GM19395 (cell line): ENCODE measurements around the gene TMCC2.
"Not testable (repeated sequence)": the region's sequence is repeated elsewhere in the genome, so short reads cannot be mapped to it uniquely, and the experiment has no call there.

Source experiments
- ATAC-seq: cut with Tn5 transposase; IDR thresholded peaks from one replicate; pipeline ENCODE4 v1.9.1; 2021; ENCODE audit warnings: mild to moderate bottlenecking, moderate library complexity; ENCODE audit not compliant: unreplicated experiment

TMCC2 gene

GRCh38 chr1:205211839-205212536, 15.8 kb upstream of the TMCC2 start:
- ATAC-seq, result peak; percentile 29

GRCh38 chr1:205214756-205215155, 13.0 kb upstream of the TMCC2 start:
- ATAC-seq, result no peak

- no peak for ATAC-seq
These were observed 11.2 kb upstream of the TMCC2 start for GRCh38 chr1:205216588-205216987.

- no peak for ATAC-seq
These were observed 10.3 kb upstream of the TMCC2 start for GRCh38 chr1:205217418-205217817.

GRCh38 chr1:205220421-205220820, 7.3 kb upstream of the TMCC2 start:
- no peak for ATAC-seq

GRCh38 chr1:205224736-205225135, 3.0 kb upstream of the TMCC2 start:
- ATAC-seq, result no peak

- no peak for ATAC-seq
These were observed 1.6 kb upstream of the TMCC2 start for GRCh38 chr1:205225901-205226765.

GRCh38 chr1:205226868-205227583, 720 bp upstream of the TMCC2 start:
- ATAC-seq, result no peak

- no peak for ATAC-seq
These were observed 361 bp downstream of the TMCC2 start for GRCh38 chr1:205228093-205228521.

- ATAC-seq, result no peak
These were observed 1.7 kb downstream of the TMCC2 start for GRCh38 chr1:205229399-205229871.

- no peak for ATAC-seq
These were observed 2.4 kb downstream of the TMCC2 start for GRCh38 chr1:205229916-205230700.

GRCh38 chr1:205230982-205231381, 3.2 kb downstream of the TMCC2 start:
- no peak for ATAC-seq

GRCh38 chr1:205232127-205232820, 4.5 kb downstream of the TMCC2 start:
- ATAC-seq, result no peak

- ATAC-seq, result no peak
These were observed 5.2 kb downstream of the TMCC2 start for GRCh38 chr1:205232945-205233397.

GRCh38 chr1:205233986-205234385, 6.2 kb downstream of the TMCC2 start:
- not testable (repeated sequence) for ATAC-seq

GRCh38 chr1:205235951-205236350, 8.2 kb downstream of the TMCC2 start:
- ATAC-seq, result no peak

- no peak for ATAC-seq
These were observed 8.8 kb downstream of the TMCC2 start for GRCh38 chr1:205236526-205236925.

GRCh38 chr1:205236951-205237475, 9.3 kb downstream of the TMCC2 start:
- ATAC-seq, result no peak
